Panc1 (cell line): Measurements from ENCODE around the gene ZNF441. TPM values are rescaled to one million over a fixed set of nuclear protein-coding genes. Genes with fewer than 3 reads are reported as not detected.

ENCODE experiments used
- ATAC-seq: fragments of 200-7000 bp; cut with Tn5 transposase; 2 replicates; pipeline ENCODE4 v1.9.1; 2020; ENCODE audit warnings: mild to moderate bottlenecking, moderate library complexity
- BruUV-seq: library from RNA; stranded (reverse); fragments of 400-500 nt; replicated peaks from 2 replicates; lab custom pipeline; 2021; lab: Mats Ljungman, UMichigan
- CTCF ChIA-PET: fragments of 300-600 bp; sonication (Branson Sonifier 250); formaldehyde crosslinking; loops from one replicate; lab custom pipeline; 2022; ENCODE audit warnings: antibody characterized with exemption; lab: Charles Lee
- POLR2A ChIA-PET: fragments of 300-600 bp; sonication (Branson Sonifier 250); formaldehyde crosslinking; loops from one replicate; lab custom pipeline; 2022; ENCODE audit warnings: antibody characterized with exemption; lab: Charles Lee
- DNase-seq: peaks from one replicate; pipeline ENCODE4 v3.0.0-alpha.2; 2010; ENCODE audit warnings: low read depth, low spot score
- H3K27ac ChIP-seq: 2 replicates; pipeline ENCODE4 v1.5.1; 2011; ENCODE audit warnings: mild to moderate bottlenecking, low read length, inconsistent platforms
- H3K27me3 ChIP-seq: fragments of 200-500 bp; sonication (Bioruptor generic); 2 replicates; pipeline ENCODE4 v1.6.0; 2014; ENCODE audit warnings: low read length, inconsistent platforms; ENCODE audit not compliant: control insufficient read depth, insufficient read depth
- H3K36me3 ChIP-seq: fragments of 200-500 bp; sonication (Bioruptor generic); 2 replicates; pipeline ENCODE4 v1.5.1; 2014; ENCODE audit warnings: inconsistent platforms, mild to moderate bottlenecking, low read length, moderate library complexity; ENCODE audit not compliant: control insufficient read depth, insufficient read depth
- H3K4me1 ChIP-seq: 2 replicates; pipeline ENCODE4 v1.5.1; 2011; ENCODE audit warnings: inconsistent platforms, mild to moderate bottlenecking, low read length, moderate library complexity; ENCODE audit not compliant: control insufficient read depth, insufficient read depth
- H3K4me3 ChIP-seq, 2 experiments: 2 replicates each; pipeline ENCODE4 v1.5.1; 2011 to 2012; ENCODE audit warnings: low read depth in 2 of 2, low read length in 2 of 2, mild to moderate bottlenecking in 2 of 2, inconsistent platforms in 1 of 2, moderate library complexity in 1 of 2
- H3K9me3 ChIP-seq: fragments of 200-500 bp; sonication (Bioruptor generic); 2 replicates; pipeline ENCODE4 v1.5.1; 2014; ENCODE audit warnings: low read depth, mild to moderate bottlenecking, inconsistent platforms, low read length, moderate library complexity; ENCODE audit not compliant: control insufficient read depth, insufficient read depth
- CTCF ChIP-seq: fragments of 450-650 bp; IDR thresholded peaks from 2 replicates; pipeline ENCODE4 v1.5.1; 2017; ENCODE audit warnings: mild to moderate bottlenecking
- POLR2AphosphoS5 ChIP-seq: IDR thresholded peaks from 2 replicates; pipeline ENCODE4 v1.6.1; 2012; ENCODE audit warnings: mild to moderate bottlenecking, low read depth, low read length, moderate library complexity
- REST ChIP-seq, 2 experiments: IDR thresholded peaks; 2 replicates each; pipeline ENCODE4 v1.6.1; 2011 to 2012; ENCODE audit warnings: low read depth in 2 of 2, control low read depth in 1 of 2, low read length in 1 of 2, mild to moderate bottlenecking in 1 of 2, moderate library complexity in 1 of 2; ENCODE audit not compliant: insufficient read depth in 1 of 2
- SIN3A ChIP-seq: IDR thresholded peaks from 2 replicates; pipeline ENCODE4 v1.6.1; 2012; ENCODE audit warnings: low read depth, mild to moderate bottlenecking, low read length, moderate library complexity, borderline replicate concordance; ENCODE audit not compliant: insufficient read depth
- TCF7L2 ChIP-seq: IDR thresholded peaks from 2 replicates; pipeline ENCODE4 v1.6.1; 2011; ENCODE audit warnings: mild to moderate bottlenecking, low read depth, low read length, inconsistent platforms
- in situ Hi-C: cut with HindIII; loops from 2 replicates; pipeline ENCODE4 v1.10.0; 2016; ENCODE audit warnings: low sequenced_read_pairs, low pct_unique_long_range_greater_than_20kb
- intact Hi-C: fragments of 100-400 bp; cut with micrococcal nuclease; formaldehyde crosslinking; loops from one replicate; pipeline ENCODE4 v1.10.0; 2022; ENCODE audit not compliant: unreplicated experiment
- total RNA-seq: library from RNA; stranded (reverse); gene quantifications from one replicate; pipeline ENCODE4 v1.2.1, GENCODE V29; 2021; ENCODE audit not compliant: unreplicated experiment

ZNF441 gene
- total RNA-seq, 1 experiment from 2014 or later = 2.8 TPM

- H3K27ac ChIP-seq = no peak overlapping the region
- DNase-seq (no peak), ATAC-seq (no peak)
- TF ChIP-seq TCF7L2 (no peak), REST (IDR thresholded peaks at IDR 0.05; ENCODE audit: insufficient read depth in 1 of 2, low read depth in 2 of 2, low read length in 1 of 2) (no peak), CTCF (no peak), POLR2AphosphoS5 (no peak)
- ChIA-PET POLR2A (no interaction called here), CTCF (no interaction called here)
- no peaks in the 10 kb centered on the region; the same call in 1 of the 2 replicates for H3K9me3 ChIP-seq
- intact Hi-C loops (no loop called here), in situ Hi-C loops (no loop called here)
- H3K4me1 ChIP-seq = no peaks in the 10 kb centered on the region
- H3K27me3 ChIP-seq = no peaks in the 10 kb centered on the region
- BruUV-seq = no TSS peak
- H3K4me3 ChIP-seq = no peak overlapping the region
- H3K36me3 ChIP-seq = no peaks in the 10 kb centered on the region
Observed at GRCh38 chr19:11749751-11750150, 17.0 kb upstream of the ZNF441 start.

- H3K4me1 ChIP-seq = no peaks in the 10 kb centered on the region
- intact Hi-C loops = no loop called here
- in situ Hi-C loops = no loop called here
- H3K9me3 ChIP-seq = peaks cover 13% of the 10 kb centered on the region; the same call in 1 of the 2 replicates
- H3K27me3 ChIP-seq = no peaks in the 10 kb centered on the region
- H3K27ac ChIP-seq = no peak overlapping the region
- TF ChIP-seq CTCF = no peak
- TF ChIP-seq REST (IDR thresholded peaks at IDR 0.05; ENCODE audit: insufficient read depth in 1 of 2, low read depth in 2 of 2, low read length in 1 of 2) = no peak
- no peak for TF ChIP-seq SIN3A
- TF ChIP-seq POLR2AphosphoS5 = no peak
- ChIA-PET POLR2A (no interaction called here), CTCF (no interaction called here)
- BruUV-seq = no TSS peak
- no peaks in the 10 kb centered on the region for H3K36me3 ChIP-seq
- DNase-seq (no peak), ATAC-seq (no peak)
- no peak overlapping the region for H3K4me3 ChIP-seq
Observed at GRCh38 chr19:11752244-11752736, 14.5 kb upstream of the ZNF441 start.
